ENCODE data around the gene FTH1. TPM values are rescaled to one million over a fixed set of nuclear protein-coding genes. Genes with fewer than 3 reads are reported as not detected.
"Not testable (repeated sequence)": the region's sequence is repeated elsewhere in the genome, so short reads cannot be mapped to it uniquely, and the experiment has no call there.

FTH1 gene
- polyA plus RNA-seq, 3 donors: 2,175 to 2,380 (median 2,187) TPM

DNA sequence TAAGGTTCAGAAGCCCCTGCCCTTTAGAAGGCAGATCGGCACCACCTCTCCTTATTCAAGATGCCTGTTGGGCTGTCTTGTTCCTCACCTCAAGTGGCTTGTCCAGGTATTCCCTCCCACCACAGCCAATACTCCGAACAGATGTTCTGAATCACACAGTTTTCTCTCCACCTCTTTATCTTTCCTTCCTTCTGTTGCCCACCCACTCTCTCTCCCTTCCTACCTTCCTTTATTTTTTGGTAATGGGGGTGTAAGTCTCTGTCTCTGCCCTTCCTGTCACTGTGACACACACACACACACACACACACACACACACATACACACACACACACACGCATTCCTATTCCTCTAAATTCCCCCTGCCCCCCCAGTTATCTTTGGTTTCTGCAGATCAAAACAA is 8.8 kb downstream of the FTH1 start:
- DNase-seq (ENCODE audit: extremely low read depth in 1 of 11, low read depth in 9 of 11, low spot score in 4 of 11): no peak

DNA sequence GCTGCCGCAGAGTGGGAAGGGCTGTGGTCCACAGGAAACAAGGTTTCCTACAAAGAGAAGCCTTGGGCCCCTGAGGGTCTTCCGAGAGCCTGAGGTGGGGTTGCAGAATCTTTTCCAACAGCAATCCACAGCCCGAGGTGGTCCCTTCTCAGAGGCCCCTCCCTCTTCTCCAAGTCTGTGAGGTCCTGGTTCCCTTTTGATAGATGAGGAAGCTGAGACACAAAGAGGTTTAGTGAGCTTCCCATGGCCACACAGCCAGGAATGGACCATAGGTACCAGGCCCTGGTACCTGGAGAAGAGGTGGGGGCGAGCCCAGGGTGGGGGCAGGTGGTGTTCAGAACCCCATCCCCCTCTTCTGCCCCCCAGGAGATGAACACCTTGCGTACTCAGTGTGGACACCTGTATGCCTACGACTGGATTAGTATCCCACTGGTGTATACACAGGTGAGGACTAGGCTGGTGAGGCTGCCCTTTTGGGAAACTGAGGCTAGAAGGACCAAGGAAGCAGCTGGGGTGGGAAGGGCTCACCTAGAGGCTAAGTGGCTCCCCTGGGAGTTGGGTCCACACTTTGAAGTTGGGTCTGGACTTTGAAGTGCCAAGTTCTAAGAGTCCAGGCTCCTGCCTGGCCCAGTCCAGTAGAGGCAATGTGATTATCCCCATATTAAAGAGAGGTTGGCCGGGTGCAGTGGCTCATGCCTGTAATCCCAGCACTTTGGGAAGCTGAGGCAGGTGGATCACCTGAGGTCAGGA is 10.2 kb downstream of the FTH1 start:
- no peak for DNase-seq (ENCODE audit: extremely low read depth in 1 of 11, low read depth in 9 of 11, low spot score in 4 of 11)

DNA sequence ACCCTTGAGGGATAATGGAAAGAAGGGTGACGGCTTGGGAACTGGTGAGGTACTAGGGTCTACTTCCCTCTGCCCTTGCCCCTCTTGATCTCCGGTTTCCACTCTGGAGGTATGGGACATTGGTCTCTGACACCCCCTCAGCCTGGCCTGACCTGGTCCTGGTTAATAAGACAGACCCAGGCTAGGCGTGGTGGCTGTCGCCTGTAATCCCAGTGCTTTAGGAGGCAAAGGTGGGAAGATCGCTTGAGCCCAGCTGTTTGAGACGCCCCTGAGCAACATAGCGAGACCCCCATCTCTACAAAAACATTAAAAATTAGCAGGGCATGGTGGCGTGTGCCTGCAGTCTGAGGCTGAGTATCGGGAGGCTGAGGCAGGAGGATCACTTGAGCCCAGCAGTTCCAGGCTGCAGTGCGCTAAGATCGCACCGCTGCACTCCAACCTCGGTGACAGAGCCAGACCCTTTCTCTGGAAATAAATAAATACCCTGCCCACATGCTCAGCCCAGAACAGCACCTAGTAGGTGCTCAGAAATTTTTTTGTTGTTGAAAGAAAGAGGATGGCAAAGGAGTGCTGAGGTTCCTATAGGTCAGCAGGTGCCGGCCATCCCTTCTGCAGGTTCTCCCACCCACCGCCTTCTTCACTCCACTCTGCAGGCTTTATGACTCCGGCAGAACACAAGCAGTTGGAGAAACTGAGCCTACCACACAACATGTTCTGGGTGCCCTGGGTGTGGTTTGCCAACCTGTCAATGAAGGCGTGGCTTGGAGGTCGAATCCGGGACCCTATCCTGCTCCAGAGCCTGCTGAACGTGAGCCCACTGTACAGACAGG is 11.0 kb downstream of the FTH1 start:
- DNase-seq (ENCODE audit: extremely low read depth in 1 of 11, low read depth in 9 of 11, low spot score in 4 of 11): no peak

DNA sequence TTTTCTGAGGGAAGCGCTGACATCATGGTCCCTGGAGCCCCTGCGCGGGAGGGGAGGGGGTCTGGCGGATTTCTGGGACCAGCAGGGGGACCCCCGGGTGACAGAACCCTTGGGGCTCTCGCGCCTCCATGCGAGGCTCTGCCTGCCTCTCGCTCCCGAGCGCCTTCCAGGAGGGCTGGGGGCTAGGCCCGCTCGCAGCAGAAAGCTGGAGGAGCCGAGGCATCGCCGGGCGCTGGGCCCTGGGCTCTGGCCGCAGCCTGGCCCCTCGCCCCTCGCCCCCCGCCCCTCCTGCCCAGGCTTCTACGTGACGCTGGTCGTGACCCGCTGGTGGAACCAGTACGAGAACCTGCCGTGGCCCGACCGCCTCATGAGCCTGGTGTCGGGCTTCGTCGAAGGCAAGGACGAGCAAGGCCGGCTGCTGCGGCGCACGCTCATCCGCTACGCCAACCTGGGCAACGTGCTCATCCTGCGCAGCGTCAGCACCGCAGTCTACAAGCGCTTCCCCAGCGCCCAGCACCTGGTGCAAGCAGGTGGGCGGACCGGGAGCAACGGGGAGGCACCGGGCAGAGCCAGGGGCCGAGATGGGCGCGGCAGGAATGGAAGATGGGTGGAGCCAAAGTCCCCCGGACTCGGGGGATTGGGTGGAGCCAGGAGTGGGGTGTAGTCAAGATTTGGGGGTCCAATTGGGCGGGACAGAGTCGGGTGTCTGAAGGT is 11.9 kb downstream of the FTH1 start:
- DNase-seq (ENCODE audit: extremely low read depth in 1 of 11, low read depth in 9 of 11, low spot score in 4 of 11): no peak

DNA sequence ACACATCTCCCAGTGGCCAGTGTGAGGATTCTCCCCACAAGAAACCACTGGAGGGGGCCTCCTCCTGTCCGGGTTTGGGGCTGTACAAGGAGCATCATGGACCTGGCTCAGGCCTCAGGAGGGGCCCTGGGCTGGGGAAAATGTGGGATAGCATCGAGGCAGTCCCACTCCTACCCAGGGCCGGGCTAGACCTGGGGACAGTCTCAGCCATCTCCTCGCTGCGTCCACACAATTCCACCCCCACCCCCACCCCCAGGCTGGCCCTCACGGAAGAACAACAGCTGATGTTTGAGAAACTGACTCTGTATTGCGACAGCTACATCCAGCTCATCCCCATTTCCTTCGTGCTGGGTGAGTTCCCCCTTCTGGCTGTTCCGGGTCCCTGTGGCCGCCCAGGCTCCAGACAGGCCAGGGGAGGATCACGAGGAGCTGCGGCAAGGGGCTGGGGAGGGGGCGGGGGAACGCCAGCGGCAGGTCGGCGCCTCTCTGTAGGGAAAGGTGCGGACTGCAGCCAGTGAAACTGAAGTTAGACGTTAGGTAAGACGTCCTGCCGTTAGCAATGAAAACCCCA is 12.5 kb downstream of the FTH1 start:
- DNase-seq (ENCODE audit: extremely low read depth in 1 of 11, low read depth in 9 of 11, low spot score in 4 of 11): peak in 1 of 11 donors; percentile 38

DNA sequence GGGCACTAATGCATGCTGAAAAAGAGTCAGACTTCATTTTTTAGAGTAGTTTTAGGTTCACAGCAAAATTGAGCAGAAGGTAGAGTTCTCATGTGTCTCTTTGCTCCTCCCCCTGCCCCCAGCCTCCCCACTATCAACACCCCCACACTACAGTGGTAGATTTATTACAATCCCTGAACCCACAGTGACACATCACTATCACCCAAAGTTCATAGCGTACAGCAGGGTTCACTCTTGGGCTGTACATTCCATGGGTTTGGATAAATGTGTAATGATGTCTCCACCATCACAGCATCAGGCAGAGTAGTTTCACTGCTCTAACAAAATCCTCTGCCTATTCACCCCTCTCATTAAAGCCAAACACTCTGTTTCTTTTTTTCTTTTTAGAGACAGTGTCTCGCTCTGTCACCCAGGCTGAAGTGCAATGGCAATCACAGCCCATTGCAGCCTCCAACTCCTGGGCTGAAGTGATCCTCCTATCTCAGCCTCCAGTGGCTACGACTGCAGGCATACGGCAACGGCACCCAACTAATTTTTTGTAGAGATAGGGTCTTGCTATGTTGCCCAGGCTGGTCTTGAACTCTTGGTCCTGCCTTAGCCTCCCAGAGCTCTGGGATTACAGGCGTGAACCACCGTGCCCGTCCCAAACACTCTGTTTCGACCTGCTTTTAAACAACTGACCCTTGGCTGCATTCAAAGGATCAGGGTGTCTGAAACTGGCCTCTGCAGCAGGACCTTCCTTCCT is 13.2 kb downstream of the FTH1 start:
- no peak for DNase-seq (ENCODE audit: extremely low read depth in 1 of 11, low read depth in 9 of 11, low spot score in 4 of 11)

DNA sequence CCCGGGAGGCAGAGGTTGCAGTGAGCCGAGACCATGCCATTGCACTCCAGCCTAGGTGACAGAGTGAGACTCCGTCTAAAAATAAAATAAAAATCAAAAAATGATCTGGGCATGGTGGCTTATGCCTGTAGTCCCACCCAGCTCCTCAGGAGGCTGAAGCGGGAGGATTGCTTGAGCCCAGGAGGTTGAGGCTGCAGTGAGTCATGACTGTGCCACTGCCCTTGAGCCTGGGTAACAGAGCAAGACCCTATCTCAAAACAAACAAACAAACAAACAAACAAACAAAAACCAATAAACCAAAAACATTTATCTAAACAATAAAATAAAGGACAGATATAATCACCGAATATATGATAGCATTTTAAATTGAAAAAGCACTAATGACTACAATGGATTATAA is 13.8 kb downstream of the FTH1 start:
- not testable (repeated sequence) for DNase-seq (ENCODE audit: extremely low read depth in 1 of 11, low read depth in 9 of 11, low spot score in 4 of 11)

DNA sequence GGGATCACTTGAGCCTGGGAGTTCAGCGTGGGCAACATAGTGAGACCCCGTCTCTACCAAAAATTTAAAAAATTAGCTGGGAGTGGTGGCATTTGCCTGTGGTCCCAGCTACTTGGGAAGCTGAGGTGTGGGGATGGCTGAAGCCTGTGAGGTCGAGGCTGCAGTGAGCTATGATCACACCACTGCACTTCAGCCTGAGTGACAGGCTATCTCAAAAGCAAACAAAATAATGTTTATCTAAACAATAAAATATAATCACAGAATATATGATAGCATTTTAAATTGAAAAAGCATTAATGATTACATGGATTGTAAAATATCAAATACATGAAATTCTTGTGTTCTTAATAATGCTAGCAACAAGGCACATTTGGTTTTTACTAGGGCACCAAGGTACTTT is 14.6 kb downstream of the FTH1 start:
- DNase-seq (ENCODE audit: extremely low read depth in 1 of 11, low read depth in 9 of 11, low spot score in 4 of 11): no peak

DNA sequence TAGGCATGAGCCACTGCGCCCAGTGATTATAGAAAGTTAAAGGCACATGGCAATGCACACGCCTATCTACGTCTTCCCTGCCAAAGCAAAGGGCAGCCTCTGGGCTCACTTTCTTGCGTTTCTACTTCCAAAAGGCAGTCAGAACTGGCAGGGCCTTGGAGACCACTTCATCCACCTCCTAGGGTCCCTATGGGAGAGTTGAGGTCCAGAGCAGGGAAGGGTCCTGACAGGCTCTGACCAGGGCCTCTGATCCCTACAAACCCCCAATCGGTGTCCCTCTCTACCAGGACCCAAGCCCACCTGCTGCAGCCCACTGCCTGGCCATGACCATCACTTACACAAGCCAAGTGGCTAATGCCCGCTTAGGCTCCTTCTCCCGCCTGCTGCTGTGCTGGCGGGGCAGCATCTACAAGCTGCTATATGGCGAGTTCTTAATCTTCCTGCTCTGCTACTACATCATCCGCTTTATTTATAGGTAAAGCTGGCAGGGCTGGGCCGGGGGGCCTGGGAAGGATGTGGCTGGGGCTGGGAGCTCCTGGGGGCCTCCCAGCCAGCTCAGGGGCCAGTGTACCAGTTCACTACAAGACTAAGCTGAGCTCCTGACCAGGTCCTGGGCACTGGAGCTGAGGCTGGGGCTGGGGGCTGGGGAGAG is 15.8 kb downstream of the FTH1 start:
- DNase-seq (ENCODE audit: extremely low read depth in 1 of 11, low read depth in 9 of 11, low spot score in 4 of 11): no peak

DNA sequence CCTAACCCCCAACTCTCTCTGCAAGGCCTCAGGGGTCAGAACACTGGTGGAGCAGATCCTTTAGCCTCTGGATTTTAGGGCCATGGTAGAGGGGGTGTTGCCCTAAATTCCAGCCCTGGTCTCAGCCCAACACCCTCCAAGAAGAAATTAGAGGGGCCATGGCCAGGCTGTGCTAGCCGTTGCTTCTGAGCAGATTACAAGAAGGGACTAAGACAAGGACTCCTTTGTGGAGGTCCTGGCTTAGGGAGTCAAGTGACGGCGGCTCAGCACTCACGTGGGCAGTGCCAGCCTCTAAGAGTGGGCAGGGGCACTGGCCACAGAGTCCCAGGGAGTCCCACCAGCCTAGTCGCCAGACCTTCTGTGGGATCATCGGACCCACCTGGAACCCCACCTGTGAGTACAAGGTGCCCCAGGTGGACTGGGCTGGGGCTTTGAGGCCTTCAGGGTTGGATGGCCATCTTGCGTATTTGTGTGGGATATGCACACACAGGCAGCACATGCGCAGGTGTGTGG is 17.3 kb downstream of the FTH1 start, which contains the start of gene BEST1:
Gene BEST1, plus strand, starts transcription at position 317 of the 513 bp plus-strand sequence. CDS start 1,456 bp downstream, outside the sequence.
- no peak for DNase-seq (ENCODE audit: extremely low read depth in 1 of 11, low read depth in 9 of 11, low spot score in 4 of 11)

DNA sequence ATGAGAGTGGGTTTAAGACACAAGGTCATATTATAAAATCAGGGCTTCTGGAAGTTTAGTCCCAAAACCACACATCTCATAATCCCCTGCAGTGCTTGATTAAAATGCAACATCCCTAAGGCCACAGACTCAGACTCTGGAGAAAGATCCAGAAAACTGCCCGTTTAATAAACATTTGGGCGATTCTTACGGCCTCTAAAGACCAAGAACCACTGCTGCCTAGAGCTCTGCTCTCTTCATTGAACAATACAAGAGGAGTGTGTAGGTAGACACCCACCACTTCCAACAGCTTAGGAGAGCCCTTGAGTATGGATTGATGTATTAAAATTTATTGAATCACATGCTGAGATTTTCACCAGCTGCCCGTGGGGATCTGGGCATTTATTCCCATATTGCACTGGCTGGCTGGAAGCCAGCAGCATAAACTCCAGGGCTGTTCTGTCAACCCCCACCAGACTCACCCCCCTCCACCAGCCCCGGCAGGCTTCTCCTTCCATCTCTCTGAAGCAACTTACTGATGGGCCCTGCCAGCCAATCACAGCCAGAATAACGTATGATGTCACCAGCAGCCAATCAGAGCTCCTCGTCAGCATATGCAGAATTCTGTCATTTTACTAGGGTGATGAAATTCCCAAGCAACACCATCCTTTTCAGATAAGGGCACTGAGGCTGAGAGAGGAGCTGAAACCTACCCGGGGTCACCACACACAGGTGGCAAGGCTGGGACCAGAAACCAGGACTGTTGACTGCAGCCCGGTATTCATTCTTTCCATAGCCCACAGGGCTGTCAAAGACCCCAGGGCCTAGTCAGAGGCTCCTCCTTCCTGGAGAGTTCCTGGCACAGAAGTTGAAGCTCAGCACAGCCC is 18.0 kb downstream of the FTH1 start:
- DNase-seq (ENCODE audit: extremely low read depth in 1 of 11, low read depth in 9 of 11, low spot score in 4 of 11): peak in 1 of 11 donors; percentile 54

DNA sequence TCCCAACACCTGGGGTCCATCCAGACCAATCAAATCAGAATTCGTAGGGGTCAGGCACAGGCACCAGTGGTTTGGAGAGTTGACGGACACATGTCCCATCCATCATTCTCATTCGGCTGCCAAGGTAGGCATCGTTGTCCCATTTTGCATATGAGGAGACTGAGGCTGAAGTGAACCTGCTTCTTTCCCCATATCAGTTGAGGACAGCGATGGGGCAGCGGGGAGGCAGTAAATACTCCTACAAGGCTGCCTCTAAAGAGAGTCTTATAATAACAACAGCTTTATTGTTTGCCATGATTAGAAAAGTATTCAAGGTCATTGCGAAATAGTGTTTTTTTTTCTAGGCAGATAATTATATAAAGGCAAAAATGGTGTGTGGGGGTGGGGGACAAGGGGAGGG is 18.9 kb downstream of the FTH1 start:
- no peak for DNase-seq (ENCODE audit: extremely low read depth in 1 of 11, low read depth in 9 of 11, low spot score in 4 of 11)

DNA sequence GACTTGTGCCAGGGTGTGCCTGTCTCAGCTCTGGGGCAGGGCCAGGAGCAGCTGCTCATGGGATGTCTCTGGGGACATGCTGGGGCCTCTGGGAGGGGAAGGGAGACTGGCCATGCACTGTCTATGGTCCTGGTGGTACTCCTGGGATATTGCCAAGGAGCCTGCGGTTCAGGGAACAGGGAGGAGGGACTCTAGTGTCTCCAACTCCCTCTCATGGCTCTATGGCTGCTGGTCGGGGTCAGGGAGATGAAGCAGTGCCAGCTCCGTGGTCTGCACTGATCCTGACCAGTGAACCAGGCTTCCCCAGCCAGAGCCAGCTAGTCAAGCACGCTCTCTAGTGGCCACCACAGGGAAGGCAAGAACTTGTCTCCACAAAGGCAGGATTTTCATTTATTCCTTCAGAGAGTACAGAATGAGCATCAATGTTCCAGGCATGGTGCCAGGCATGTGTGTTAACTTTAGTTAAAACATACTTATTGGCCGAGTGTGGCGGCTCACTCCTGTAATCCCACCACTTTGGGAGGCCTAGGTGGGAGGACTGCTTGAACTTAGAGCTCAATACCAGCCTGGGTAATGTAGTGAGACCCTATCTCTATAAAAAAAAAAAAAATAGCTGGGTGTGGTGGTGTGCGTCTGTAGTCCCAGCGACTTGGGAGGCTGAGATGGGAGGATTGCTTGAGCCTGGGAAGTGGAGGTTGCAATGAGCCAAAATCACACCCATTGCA is 19.8 kb downstream of the FTH1 start:
- DNase-seq (ENCODE audit: extremely low read depth in 1 of 11, low read depth in 9 of 11, low spot score in 4 of 11): peak in 5 of 11 donors; percentile 71 to 80 (median 76)

DNA sequence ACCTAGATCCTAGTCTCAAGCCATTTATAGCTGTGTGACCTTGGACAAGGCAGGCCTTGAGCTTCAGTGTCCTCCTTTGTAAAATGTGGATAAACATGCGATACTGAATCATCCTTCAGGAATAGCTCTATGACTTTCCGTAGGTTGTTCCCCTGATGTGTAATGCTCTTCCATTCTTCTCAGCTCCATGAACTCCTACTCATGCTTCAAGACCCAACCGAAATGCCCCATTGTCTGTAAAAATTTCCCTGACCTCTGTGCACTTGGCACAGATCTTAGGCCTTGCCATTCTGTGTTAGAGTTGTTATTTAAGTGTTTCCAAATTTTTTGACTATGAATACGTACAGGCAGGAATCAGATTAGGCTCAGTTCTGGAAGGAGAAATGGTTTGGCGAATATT is 20.5 kb downstream of the FTH1 start:
- no peak for DNase-seq (ENCODE audit: extremely low read depth in 1 of 11, low read depth in 9 of 11, low spot score in 4 of 11)

DNA sequence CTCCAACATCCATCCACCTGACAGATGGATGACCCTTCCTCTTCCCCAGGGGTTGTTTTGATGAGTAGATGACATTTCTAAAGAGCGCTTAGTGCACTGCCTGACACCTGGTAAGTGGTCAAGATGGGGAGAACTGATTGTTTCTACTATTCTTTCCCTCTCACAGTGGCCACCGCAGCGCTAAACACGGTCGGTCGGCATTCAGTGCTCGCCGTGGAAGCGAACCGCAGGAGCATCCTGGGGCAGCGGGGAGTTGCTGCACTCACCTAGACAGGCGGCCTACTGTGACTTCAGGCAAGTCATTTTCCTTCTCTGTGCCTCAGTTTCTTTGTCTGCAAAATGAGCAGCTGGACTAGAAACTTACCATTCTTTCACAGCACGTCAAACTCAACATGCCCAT is 22.2 kb downstream of the FTH1 start:
- DNase-seq (ENCODE audit: extremely low read depth in 1 of 11, low read depth in 9 of 11, low spot score in 4 of 11): no peak

DNA sequence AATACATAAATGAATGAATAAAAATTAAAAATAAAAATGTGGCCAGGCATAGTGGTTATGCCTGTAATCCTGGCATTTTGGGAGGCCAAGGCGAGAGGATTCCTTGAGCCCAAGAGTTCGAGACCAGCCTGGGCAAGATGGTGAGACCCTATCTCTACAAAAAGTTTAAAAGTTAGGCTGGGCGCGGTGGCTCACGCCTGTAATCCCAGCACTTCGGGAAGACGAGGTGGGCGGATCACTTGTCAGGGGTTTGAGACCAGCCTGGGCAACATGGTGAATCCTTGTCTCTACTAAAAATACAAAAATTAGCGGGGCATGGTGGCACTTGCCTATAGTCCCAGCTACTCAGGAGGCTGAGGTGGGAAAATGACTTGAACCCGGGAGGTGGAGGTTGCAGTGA is 27.0 kb downstream of the FTH1 start:
- DNase-seq (ENCODE audit: extremely low read depth in 1 of 11, low read depth in 9 of 11, low spot score in 4 of 11): no peak

DNA sequence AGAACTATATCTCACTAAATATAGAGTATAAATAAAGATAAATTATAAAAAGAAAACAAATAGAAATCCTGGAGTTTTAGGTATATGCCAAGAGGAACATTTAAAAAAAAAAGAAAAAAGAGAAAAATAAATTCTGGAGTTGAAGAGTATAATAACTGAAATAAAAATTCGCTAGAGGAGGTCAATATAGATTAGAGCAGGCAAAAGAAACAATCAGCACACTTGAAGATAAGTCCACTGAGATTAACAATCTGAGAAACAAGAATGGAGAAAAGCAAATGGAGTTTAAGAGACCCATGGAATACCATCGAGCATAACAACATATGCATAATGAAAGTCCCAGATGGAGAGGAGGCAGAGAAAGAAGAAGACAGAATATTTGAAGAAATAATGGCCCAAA is 31.6 kb downstream of the FTH1 start:
- DNase-seq (ENCODE audit: extremely low read depth in 1 of 11, low read depth in 9 of 11, low spot score in 4 of 11): no peak

All from renal cortex interstitium (tissue), 11 donors.